KMS-11 (cell line): Measurements from ENCODE around the gene ADAMTS2.
"Not testable (repeated sequence)": the region's sequence is repeated elsewhere in the genome, so short reads cannot be mapped to it uniquely, and the experiment has no call there.

Source experiments
- H2AFZ ChIP-seq: fragments of 200-600 bp; sonication (generic); 2 replicates; pipeline ENCODE4 v1.6.1; 2016; ENCODE audit warnings: antibody characterized with exemption, mixed run types, low read depth
- H3K27ac ChIP-seq: fragments of 200-600 bp; sonication (generic); 2 replicates; pipeline ENCODE4 v1.6.1; 2016; ENCODE audit warnings: mild to moderate bottlenecking, mixed run types
- H3K27me3 ChIP-seq: fragments of 200-600 bp; sonication (generic); 2 replicates; pipeline ENCODE4 v1.6.1; 2017; ENCODE audit warnings: mild to moderate bottlenecking, low read depth, mixed run types, moderate library complexity; ENCODE audit not compliant: insufficient read depth
- H3K36me3 ChIP-seq: fragments of 200-600 bp; sonication (generic); 2 replicates; pipeline ENCODE4 v1.6.1; 2017; ENCODE audit warnings: mild to moderate bottlenecking, mixed run types; ENCODE audit not compliant: insufficient read depth
- H3K4me1 ChIP-seq: fragments of 200-600 bp; sonication (generic); 2 replicates; pipeline ENCODE4 v1.6.1; 2016; ENCODE audit warnings: mild to moderate bottlenecking, low read depth, mixed run types; ENCODE audit not compliant: poor library complexity, severe bottlenecking
- H3K4me2 ChIP-seq: fragments of 200-600 bp; sonication (generic); 2 replicates; pipeline ENCODE4 v1.7.0; 2016; ENCODE audit warnings: mild to moderate bottlenecking, mixed run types
- H3K4me3 ChIP-seq: fragments of 200-600 bp; sonication (generic); IDR thresholded peaks from 2 replicates; pipeline ENCODE4 v1.6.1; 2017; ENCODE audit warnings: low read depth, low read length, mixed read lengths; ENCODE audit not compliant: insufficient read depth
- H3K79me2 ChIP-seq: fragments of 200-600 bp; sonication (generic); 2 replicates; pipeline ENCODE4 v1.6.1; 2016; ENCODE audit warnings: low read depth, mixed run types; ENCODE audit not compliant: insufficient read depth
- H3K9ac ChIP-seq: fragments of 200-600 bp; sonication (generic); 2 replicates; pipeline ENCODE4 v1.6.1; 2016; ENCODE audit warnings: mild to moderate bottlenecking, mixed run types
- H4K20me1 ChIP-seq: fragments of 200-600 bp; sonication (generic); 2 replicates; pipeline ENCODE4 v1.6.1; 2016; ENCODE audit warnings: mild to moderate bottlenecking, mixed run types; ENCODE audit not compliant: insufficient read depth
- TF ChIP-seq, protein P1 (sequence below): fragments of 200-600 bp; sonication (generic); conservative IDR thresholded peaks from 2 replicates; pipeline ENCODE4 v1.6.1; 2017; ENCODE audit warnings: low read depth, mild to moderate bottlenecking, antibody characterized with exemption, low read length, moderate library complexity, mixed read lengths

The ADAMTS2 gene

DNA sequence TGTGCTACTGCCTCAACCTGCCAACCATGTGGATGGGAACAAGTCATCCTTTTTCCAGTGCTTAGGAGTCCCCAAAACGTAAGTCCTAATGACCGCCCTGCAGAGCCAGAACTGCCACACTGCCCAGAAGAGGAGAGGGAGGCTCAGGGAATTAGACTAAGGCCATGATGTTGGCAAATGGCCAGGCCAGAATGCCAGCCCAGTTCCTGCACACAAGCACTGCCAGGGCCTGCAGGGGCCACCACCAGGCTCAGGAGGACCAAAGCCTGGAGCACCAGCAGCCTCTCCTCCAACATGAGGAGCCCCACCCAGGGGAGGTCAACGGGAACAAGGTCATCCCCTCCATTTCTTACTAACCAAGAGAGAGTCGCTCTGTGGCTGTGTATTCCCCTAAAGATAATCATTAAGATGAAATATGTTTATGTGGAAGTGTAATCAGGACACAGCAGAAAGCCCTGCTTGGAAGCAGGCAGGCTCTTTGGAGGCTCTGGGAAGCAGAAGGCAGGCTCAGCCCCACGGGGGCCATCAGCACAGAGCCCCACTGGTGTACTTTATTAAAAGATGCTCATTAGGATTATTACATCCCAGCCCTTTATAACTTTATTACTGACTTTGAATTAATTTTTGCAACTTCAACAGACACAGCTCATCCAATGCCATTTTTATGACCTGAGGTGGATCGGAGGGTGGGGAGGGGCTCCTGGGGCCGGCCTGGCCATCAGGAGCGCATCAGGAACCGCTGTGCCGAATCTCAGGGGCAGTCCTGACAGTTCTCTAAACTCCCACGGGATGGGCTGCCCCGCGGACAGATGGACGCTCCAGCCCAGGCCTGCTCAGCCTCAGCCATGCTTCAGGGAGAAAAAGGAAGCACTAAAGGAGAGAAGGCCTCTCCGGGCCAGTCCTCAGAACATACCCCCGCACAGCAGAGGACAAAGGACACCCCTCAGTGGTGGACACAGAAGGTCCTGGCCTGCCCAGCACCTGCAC lies 127.0 kb downstream of the ADAMTS2 start:
- no peak overlapping the region for H3K27ac ChIP-seq
- H3K9ac ChIP-seq, result no peak overlapping the region
- no peaks in the 10 kb centered on the region for H3K79me2 ChIP-seq
- H2AFZ ChIP-seq, result no peak overlapping the region
- no peaks in the 10 kb centered on the region for H4K20me1 ChIP-seq
- H3K4me1 ChIP-seq, result no peaks in the 10 kb centered on the region
- H3K36me3 ChIP-seq, result no peaks in the 10 kb centered on the region
- no peak overlapping the region for H3K4me2 ChIP-seq
- H3K27me3 ChIP-seq, result no peaks in the 10 kb centered on the region
- H3K4me3 ChIP-seq, result no peak overlapping the region
- TF ChIP-seq, protein P1, sequence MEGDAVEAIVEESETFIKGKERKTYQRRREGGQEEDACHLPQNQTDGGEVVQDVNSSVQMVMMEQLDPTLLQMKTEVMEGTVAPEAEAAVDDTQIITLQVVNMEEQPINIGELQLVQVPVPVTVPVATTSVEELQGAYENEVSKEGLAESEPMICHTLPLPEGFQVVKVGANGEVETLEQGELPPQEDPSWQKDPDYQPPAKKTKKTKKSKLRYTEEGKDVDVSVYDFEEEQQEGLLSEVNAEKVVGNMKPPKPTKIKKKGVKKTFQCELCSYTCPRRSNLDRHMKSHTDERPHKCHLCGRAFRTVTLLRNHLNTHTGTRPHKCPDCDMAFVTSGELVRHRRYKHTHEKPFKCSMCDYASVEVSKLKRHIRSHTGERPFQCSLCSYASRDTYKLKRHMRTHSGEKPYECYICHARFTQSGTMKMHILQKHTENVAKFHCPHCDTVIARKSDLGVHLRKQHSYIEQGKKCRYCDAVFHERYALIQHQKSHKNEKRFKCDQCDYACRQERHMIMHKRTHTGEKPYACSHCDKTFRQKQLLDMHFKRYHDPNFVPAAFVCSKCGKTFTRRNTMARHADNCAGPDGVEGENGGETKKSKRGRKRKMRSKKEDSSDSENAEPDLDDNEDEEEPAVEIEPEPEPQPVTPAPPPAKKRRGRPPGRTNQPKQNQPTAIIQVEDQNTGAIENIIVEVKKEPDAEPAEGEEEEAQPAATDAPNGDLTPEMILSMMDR, result no peak

GRCh38 chr5:179217356-179217755 lies 127.9 kb downstream of the ADAMTS2 start:
- H3K4me3 ChIP-seq, result no peak overlapping the region
- no peaks in the 10 kb centered on the region for H3K4me1 ChIP-seq
- TF ChIP-seq, protein P1, result no peak
- H3K4me2 ChIP-seq, result no peak overlapping the region
- H3K27ac ChIP-seq, result no peak overlapping the region
- H4K20me1 ChIP-seq, result no peaks in the 10 kb centered on the region
- H3K27me3 ChIP-seq, result no peaks in the 10 kb centered on the region
- no peaks in the 10 kb centered on the region for H3K36me3 ChIP-seq
- no peak overlapping the region for H2AFZ ChIP-seq
- no peak overlapping the region for H3K9ac ChIP-seq
- no peaks in the 10 kb centered on the region for H3K79me2 ChIP-seq

GRCh38 chr5:179216381-179216780 lies 128.9 kb downstream of the ADAMTS2 start:
- H3K9ac ChIP-seq, H2AFZ ChIP-seq, H3K4me3 ChIP-seq, H3K36me3 ChIP-seq, H4K20me1 ChIP-seq, H3K79me2 ChIP-seq, H3K27ac ChIP-seq, H3K4me2 ChIP-seq, H3K27me3 ChIP-seq, H3K4me1 ChIP-seq: not testable (repeated sequence)

DNA sequence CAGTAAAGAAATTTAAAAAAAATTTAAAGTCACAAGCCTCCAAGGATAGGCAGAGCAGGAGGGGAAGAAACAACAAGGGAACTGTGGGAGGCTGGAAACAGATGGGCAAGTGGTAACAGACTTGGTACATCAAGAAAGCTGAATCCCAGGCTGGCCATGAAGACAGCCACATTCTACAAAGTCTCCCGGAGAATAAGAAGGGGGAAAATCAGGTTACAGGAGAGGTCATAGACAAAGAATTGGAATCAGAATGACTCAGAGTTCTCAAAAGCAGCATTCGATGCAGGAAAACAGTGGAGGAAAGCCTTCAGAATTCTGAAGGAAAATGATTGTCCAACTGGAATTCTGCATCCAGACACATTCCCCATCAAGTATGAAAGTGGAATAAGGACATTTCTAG lies 129.7 kb downstream of the ADAMTS2 start:
- Histone ChIP-seq H3K36me3 (no peaks in the 10 kb centered on the region), H3K79me2 (no peaks in the 10 kb centered on the region), H3K4me3 (no peak overlapping the region), H2AFZ (no peak overlapping the region), H3K27ac (no peak overlapping the region), H3K4me2 (no peak overlapping the region), H3K4me1 (no peaks in the 10 kb centered on the region), H3K27me3 (no peaks in the 10 kb centered on the region), H4K20me1 (no peaks in the 10 kb centered on the region), H3K9ac (no peak overlapping the region)
- TF ChIP-seq, protein P1, result no peak

- TF ChIP-seq, protein P1, result no peak
- H3K79me2 ChIP-seq, result no peaks in the 10 kb centered on the region
Observed at GRCh38 chr5:179214678-179215077, 130.6 kb downstream of the ADAMTS2 start.

More at GRCh38 chr5:179214678-179215077, 130.6 kb downstream of the ADAMTS2 start:
- Histone ChIP-seq H3K27ac (no peak overlapping the region), H3K4me3 (no peak overlapping the region), H2AFZ (no peak overlapping the region), H3K36me3 (no peaks in the 10 kb centered on the region), H3K4me2 (no peak overlapping the region), H3K9ac (no peak overlapping the region), H4K20me1 (no peaks in the 10 kb centered on the region), H3K27me3 (no peaks in the 10 kb centered on the region), H3K4me1 (no peaks in the 10 kb centered on the region)
